Testis (tissue), 2 donors: ENCODE data around the gene RARRES2.

Source experiments
- CTCF ChIP-seq, 3 experiments: fragments of 450-650 bp in 2 of 3; fragments of 200-600 bp in 1 of 3; sonication (generic) in 1 of 3; IDR thresholded peaks; one replicate each; pipeline ENCODE4 v1.5.1; 2016 to 2019; ENCODE audit warnings: antibody characterized with exemption in 3 of 3, mild to moderate bottlenecking in 2 of 3, moderate library complexity in 1 of 3
- POLR2A ChIP-seq: fragments of 450-650 bp; IDR thresholded peaks from one replicate; pipeline ENCODE4 v1.6.1; 2017; ENCODE audit warnings: antibody characterized with exemption, mild to moderate bottlenecking, moderate library complexity

DNA sequence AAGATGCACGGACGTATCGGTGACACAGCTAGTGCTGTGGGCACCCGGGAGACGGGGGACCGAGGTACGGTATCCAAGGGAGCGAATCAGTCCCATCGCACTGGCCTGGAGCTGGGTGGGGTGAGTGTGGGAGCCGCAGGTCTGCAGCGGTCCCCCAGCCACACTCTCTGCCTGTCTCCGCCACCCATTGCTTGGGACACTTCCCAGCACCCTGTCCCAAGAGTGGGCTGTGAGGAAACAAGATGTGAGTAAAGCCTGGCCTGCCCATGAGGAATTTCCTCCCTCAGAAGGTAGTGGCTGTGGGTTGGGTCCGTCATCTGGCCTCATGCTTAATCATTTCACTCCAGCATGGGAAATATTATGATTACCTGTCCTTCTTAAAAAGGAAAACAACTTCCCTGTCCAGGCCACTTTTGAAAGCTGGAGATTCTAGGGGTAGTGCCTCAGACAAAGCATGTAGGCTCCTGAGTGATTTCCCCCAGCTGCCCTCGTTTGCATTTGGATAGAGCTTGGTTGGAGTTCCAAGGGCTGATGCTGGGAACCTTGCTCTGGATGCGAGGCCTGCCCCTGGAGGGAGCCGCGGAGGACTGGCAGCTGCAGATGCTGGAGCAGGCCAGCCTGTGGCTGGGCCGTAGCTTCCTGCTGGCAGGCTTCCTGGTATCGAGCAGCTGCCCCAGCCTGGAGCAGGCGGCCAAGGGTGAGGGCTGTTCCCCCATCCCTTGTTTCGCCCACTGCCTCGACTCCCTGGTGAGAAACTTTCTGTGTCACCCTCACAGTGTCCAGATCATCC, 11.9 kb downstream of the RARRES2 start:
- TF ChIP-seq CTCF (IDR thresholded peaks at IDR 0.05) = no peak
- TF ChIP-seq POLR2A = no peak
